RPMI8226 (cell line): ENCODE measurements around the gene HNRNPA3.
"Not testable (repeated sequence)": the region's sequence is repeated elsewhere in the genome, so short reads cannot be mapped to it uniquely, and the experiment has no call there.

ENCODE experiments used
- DNase-seq: peaks from one replicate; pipeline ENCODE4 v3.0.0-alpha.2; 2015

Gene HNRNPA3

DNA sequence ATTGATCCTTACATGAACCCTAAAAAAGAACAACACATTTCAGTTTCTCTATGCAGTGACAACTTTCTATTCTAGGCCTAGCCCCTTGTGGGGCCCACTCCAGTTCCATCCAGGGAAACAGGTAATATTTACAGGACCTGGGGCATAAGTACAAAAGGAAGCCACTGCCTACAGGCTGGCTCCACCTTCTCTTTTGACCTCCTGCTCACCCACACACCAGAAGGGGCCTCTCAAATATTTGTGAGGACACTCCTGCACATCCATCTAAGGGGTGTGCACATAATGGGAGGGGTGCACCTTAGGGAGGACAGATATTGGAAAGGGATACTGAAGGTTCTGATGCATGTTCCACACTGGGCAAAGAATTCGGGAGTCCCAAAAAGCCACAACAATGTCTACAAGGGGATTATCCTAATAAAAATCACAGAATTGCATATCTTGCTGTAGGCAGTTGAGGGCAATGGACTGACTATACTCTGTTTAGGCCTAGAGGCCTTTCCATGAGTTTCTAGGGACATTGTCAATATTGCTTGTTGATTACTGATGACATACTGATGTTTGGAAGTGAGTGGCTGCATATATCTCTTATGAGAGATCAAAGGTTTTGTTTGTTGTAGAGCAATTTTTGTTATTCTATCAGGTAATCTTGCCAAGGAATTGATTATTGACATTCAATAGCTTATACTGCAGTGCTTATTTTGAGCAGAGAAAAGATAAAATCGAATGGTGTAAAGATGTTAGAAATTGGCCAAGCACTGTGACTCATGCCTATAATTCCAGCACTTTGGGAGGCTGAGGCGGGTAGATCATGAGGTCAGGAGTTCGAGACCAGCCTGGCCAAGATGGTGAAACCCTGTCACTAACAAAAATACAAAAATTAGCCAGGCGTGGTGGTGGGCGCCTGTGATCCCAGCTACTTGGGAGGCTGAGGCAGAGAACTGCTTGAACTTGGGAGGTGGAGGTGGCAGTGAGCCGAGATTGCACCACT is 23.8 kb upstream of the HNRNPA3 start:
- no peak for DNase-seq

- DNase-seq, result no peak
Observed at GRCh38 chr2:177190941-177191340, 21.7 kb upstream of the HNRNPA3 start.

DNA sequence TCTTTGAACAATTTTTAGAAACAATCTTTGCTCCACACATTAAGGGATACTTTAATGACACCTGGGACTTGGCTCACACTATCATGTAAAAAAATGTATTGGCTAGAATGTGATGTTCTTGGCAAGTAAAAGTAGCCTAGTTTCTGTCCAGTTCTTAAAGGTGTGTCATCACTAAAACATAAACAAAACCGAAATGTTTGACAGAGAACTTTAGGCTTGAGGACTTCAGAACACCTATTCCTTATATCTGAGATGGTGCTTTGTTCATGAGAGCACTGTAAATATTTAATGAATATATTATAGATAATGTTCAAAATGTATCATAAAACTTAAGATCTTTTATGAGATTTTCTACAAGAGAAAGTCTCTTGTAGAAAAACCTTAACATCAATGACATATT is 19.8 kb upstream of the HNRNPA3 start:
- DNase-seq, result no peak

- DNase-seq, result no peak
Observed at GRCh38 chr2:177193240-177193639, 19.4 kb upstream of the HNRNPA3 start.

DNA sequence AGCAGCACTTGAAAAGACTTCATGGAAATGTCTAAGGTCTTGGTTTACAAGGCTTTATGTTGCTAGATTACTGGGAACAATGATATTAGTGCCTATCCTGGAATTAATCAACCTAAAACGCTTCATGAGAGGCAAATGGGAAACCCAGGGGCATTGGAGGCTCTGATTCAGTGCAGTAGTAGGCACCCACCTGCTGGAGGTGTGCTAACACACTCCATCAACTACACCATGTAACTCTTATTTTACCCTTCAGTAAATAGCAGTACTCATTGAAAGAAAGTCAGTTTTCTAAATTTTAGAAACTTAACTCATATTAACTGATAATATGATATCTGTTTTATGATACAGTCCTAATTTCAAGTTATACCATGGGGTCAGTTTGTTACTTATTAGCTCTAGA is 17.4 kb upstream of the HNRNPA3 start:
- no peak for DNase-seq

- DNase-seq, result not testable (repeated sequence)
Observed at GRCh38 chr2:177200419-177200818, 12.2 kb upstream of the HNRNPA3 start.

GRCh38 chr2:177201919-177202346 is 10.7 kb upstream of the HNRNPA3 start:
- DNase-seq, result no peak

DNA sequence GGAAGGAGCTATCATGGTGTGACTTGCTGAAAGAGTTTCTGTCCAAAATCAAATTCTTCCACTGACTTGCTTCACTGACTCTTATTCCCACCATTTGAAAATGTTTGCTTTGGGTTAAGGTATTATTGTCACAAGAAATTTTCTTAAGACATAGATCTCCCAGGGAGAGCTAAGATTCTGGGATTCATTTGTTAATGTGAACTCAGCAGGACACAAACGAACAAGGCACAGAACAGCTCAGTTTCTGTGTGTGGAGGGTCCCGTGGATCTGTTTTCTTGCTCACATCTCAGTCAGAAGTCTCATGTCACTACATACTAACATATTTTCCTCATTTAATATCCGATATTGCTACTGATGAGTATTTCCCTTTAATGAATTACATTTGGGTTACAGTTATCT is 8.2 kb upstream of the HNRNPA3 start:
- no peak for DNase-seq

DNA sequence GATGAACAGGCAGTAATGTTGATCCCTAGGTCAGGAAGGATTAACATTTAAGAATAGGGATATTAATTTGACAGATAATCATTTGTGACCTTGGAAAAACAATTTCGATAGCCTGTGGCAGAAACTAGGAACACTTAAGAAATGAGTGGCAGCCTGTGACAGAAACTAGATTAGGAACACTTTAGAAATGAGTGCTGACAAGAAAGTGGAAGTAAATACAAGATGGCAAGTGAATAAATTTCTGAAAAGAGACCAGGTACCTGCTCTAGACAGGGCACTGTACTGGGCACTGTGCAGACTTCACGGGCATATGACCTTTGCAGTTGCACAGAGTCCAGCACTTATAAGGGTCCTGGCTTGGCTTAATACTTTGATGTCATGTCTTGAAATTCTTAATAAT is 5.5 kb upstream of the HNRNPA3 start:
- DNase-seq, result no peak

DNA sequence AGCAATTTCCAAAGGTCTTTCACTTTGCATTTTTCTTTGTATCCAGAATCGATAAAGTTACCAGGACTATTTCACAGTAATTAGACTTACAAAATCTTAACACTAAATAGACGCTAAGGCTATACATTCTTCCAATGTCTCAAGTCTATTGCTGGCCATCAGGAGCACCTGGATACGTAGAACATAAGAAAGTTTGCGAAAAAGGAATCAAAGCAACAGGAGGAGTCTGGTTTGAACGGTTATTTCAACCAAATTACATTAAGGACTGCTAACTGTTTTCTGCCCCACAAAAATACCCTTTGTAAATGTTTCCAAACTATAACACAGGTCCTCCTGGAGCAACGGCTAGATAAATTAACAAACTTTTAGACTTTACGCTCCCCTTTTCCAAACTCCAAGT is 1.4 kb upstream of the HNRNPA3 start:
- DNase-seq, result peak; percentile 15

GRCh38 chr2:177211576-177212105 is 953 bp upstream of the HNRNPA3 start:
- no peak for DNase-seq

DNA sequence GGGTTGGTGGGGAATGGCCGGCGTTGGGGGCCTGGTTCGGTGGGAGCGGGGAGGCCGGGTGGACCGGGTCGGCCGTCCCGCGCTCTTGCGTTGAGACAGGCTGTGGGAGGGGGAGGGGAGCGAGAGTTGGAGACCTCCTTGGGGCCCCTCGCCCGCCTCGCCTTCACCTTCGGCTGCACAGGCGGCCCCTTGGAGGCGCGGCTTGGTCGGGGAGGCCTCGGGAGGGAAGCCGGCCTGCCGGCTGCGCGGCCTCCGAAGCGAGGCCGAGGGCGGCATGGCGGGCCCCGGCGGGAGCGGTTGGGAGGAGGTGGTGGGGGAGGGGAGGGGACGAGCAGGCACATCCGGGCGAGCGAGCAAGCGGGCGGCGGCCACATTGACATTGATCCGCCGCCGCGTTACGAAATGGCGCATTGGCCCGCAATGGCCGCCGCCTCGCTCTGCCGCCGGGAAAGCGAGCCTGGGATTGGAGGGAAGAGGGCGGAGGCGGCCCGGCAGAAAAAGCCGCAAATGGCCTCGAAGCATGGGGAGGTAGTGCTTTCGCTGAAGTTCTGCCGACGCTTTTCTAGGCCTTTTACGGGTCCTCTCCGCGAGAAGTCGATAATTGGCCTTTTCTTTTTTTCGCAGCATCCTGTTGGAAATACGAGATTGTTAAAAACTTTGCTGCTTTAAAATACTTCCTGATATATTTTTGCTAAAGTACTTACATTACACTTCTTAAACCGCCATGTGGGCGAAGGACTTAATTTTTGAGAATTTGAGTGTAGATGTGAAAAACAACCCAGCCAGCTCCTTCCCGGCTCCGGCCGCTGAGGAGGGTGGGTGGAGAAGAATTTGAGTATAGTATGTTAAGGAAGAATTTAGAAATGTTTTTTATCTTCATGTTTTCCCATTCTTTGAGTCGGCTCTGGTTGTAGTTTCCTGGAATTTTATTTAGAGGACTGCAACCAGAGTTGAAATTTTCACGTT is 580 bp downstream of the HNRNPA3 start:
- DNase-seq, result peak; percentile 91

DNA sequence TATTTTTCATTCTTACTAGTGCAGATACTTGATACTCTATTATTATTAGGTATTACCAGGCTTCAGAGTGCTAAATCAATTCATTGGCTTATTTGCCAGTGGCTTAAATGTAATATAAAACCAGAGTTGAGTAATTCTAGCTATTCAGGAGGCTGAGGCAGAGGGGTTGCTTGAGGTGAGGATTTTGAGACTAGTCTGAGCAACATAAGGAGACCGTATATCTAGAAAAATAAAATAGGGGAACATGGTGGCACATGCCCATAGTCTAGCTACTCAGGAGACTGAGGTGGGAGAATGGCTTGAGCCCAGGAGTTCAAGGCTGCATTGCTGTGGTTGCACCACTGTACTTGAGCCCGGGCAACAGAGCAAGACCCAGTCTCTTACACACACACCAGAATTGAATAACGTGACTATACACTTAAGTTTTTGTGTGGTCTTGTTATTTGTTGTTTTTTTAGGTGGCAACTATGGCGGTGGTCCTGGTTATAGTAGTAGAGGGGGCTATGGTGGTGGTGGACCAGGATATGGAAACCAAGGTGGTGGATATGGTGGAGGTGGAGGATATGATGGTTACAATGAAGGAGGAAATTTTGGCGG is 4.8 kb downstream of the HNRNPA3 start:
- DNase-seq, result no peak

DNA sequence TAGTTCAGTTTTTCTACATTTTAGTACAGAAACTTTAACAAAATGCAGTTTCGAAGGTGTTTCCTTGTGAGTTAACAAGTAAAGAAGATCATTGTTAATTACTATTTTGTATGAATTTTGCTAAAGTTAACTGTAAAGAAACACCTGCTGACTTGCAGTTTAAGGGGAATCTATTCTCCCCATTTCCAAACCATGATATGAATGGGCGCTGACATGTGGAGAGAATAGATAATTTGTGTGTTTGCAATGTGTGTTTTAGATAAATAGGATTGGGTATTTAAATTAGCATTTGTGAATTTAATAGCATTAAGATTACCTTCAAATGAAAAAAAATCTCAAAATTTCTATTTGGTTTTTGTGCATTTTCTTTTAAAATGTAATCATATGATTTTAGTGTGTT is 7.2 kb downstream of the HNRNPA3 start:
- not testable (repeated sequence) for DNase-seq

DNA sequence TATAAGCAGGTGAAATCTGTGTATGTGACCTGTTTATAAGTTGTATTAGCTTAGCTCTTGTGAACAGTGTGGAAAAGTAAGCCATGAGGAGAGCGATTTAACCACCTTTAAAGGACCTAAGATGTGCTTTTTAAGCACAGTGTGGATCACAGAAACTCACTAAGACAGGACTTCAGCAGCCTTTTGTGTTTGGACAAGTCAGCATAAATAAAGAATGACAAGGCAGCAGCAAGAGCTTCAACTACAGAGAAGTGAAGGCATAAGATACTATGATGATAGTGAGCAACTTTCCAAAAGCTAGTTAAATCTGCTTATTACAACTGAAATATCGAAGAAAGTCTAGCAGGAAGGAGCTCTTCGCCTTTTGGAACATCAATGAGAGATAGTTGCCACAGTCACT is 8.9 kb downstream of the HNRNPA3 start:
- no peak for DNase-seq

GRCh38 chr2:177221970-177222369 is 9.4 kb downstream of the HNRNPA3 start:
- DNase-seq, result no peak

- DNase-seq, result not testable (repeated sequence)
Observed at GRCh38 chr2:177223436-177223835, 10.8 kb downstream of the HNRNPA3 start.

GRCh38 chr2:177225965-177226360 is 13.4 kb downstream of the HNRNPA3 start:
- DNase-seq, result no peak

GRCh38 chr2:177229442-177230242 is 17.0 kb downstream of the HNRNPA3 start:
- no peak for DNase-seq

DNA sequence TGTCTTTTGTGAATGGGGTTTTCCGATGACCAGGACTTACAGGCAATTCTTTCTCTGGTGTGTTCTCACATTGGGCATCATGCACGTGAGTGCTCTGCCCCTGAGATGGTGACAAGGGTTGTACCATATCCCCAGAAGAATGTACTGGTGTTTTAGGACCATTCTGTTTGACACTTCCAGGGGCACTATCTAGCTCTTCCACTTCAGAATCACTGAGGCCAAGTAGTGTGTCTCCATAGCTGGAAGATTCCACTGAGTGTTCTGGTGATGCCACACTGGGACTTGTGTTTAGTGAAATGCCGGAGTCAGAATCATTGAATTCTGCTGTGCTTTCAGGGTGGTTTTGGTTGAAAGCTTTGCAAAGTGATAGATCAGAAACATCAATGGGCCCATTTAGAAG is 18.7 kb downstream of the HNRNPA3 start:
- DNase-seq, result no peak

GRCh38 chr2:177232098-177232704 is 19.6 kb downstream of the HNRNPA3 start:
- no peak for DNase-seq
